T-helper 1 cell treated with Interleukin-12 subunit alpha and Interleukin-12 subunit beta and Interleukin-4 antibody, amounts not matched to agents 30 μg/mL and 1 μg/mL, for 36 hours (primary cell): ENCODE measurements around the gene WDR64.
"Not testable (repeated sequence)": the region's sequence is repeated elsewhere in the genome, so short reads cannot be mapped to it uniquely, and the experiment has no call there.

Experiments used
- H3K27ac Mint-ChIP-seq: one replicate; pipeline ENCODE4 v1.8.0; 2021; ENCODE audit warnings: mild to moderate bottlenecking, mixed read lengths
- H3K27me3 Mint-ChIP-seq: one replicate; pipeline ENCODE4 v1.8.0; 2021; ENCODE audit warnings: low read depth, mixed read lengths
- H3K36me3 Mint-ChIP-seq: one replicate; pipeline ENCODE4 v1.8.0; 2021; ENCODE audit warnings: low read depth, mixed read lengths
- H3K4me1 Mint-ChIP-seq: one replicate; pipeline ENCODE4 v1.8.0; 2021; ENCODE audit warnings: low read depth, mixed read lengths
- H3K4me3 Mint-ChIP-seq: one replicate; pipeline ENCODE4 v1.8.0; 2021; ENCODE audit warnings: mild to moderate bottlenecking, moderate library complexity, mixed read lengths
- H3K9me3 Mint-ChIP-seq: one replicate; pipeline ENCODE4 v1.8.0; 2021; ENCODE audit warnings: mixed read lengths

WDR64 gene

DNA sequence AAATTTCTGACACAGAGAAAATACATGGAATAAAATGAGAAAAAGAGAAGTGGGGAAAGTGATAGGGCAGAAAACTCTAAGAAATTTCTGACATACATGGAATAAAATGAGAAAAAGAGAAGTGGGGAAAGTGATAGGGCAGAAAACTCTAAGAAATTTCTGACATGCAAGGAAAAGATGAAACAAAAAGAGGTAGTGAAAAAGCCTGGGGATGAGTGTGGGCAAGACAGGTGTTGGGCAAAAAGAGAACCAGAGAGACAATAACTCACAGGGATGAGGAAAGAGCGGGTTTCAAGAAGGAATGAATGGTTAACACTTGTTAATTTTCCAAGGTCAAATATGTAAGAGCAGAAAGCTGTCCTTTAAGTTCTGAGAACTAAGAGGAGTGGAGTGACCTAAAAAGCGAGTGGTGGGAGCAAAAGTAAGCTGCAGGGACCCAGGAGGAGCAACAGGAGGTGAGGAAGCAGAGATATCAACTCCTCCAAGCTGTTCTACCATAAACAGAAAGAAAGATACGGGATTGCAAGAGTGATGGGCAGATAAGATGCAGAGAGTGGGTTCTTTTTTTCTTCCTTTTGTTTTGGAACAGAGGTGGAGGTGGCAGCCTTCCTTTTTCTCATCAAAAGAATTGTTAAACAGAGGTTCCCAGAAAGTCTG lies 166.0 kb downstream of the WDR64 start:
- Mint-ChIP-seq H3K9me3 (no peaks in the 10 kb centered on the region), H3K4me3 (no peak overlapping the region), H3K27me3 (peaks cover 13% of the 10 kb centered on the region), H3K4me1 (no peaks in the 10 kb centered on the region), H3K27ac (no peak overlapping the region), H3K36me3 (no peaks in the 10 kb centered on the region)

DNA sequence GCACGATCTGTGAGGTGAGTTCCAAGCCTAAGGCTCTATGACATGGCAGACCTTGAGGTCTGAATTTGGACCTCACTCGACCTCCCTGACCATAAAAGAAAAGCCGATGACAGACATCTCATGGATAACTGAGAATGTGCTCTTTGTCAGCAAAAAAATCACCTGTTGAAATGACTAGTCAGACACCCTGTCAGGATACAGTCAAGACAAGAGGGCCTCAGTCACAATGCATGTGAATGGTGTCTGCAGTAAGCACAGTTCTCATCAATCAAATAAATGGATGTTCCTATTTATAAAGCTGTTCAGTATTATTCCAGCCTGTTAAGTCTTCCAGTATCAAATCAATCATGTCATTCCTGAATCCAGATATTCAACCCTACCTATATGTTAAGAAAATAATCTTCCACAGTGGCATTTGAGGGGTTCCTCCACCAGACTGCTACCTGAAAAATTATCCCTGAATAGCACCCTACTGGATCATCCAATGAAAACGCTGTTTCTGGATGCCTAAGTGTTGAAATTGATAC lies 167.3 kb downstream of the WDR64 start:
- no peaks in the 10 kb centered on the region for H3K36me3 Mint-ChIP-seq

DNA sequence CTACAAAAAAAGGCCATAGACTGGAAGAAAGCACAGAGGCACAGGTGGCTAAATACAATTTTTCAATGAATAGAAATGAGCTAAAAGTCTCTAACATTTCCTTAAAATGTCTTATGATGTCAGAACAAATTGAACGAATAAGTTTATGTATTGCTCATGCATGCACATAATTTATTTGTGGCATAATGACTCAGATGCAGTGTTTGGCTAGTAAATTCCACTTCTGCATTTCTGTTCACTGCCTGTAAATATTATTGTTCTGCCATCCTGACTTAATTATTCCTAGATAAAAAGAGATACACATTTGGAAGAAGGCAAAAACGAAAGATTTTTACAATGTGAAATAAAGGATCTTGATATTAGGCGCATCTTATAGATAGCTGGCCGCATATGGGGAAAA lies 169.3 kb downstream of the WDR64 start:
- Mint-ChIP-seq H3K36me3 (no peaks in the 10 kb centered on the region), H3K4me3 (no peak overlapping the region), H3K4me1 (no peaks in the 10 kb centered on the region), H3K27ac (no peak overlapping the region), H3K27me3 (peaks cover 10% of the 10 kb centered on the region), H3K9me3 (no peaks in the 10 kb centered on the region)

More for the DNA sequence above, 167.3 kb downstream of the WDR64 start:
- no peak overlapping the region for H3K27ac Mint-ChIP-seq
- no peaks in the 10 kb centered on the region for H3K4me1 Mint-ChIP-seq
- H3K9me3 Mint-ChIP-seq, result no peaks in the 10 kb centered on the region
- peaks cover 13% of the 10 kb centered on the region for H3K27me3 Mint-ChIP-seq
- no peak overlapping the region for H3K4me3 Mint-ChIP-seq

DNA sequence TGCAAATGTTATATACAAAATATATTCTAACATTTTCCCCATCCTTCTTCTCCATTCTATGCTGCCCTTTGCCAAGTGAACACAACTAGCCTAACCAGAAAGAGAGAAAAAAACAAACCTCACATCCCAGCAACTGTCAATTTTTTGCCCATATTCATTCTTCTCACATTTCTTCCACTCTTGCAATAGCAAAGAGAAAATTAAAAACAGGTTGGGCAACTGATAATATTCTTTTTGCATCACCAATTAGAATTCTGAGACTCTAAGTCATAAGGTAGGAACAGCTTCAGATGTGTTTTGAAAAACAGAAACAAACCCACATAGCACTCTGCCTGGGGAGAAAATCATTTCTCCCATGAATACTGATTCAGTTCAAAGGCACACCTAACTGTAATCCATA lies 170.8 kb downstream of the WDR64 start:
- Mint-ChIP-seq H3K9me3 (no peaks in the 10 kb centered on the region), H3K36me3 (no peaks in the 10 kb centered on the region), H3K4me1 (no peaks in the 10 kb centered on the region), H3K27ac (no peak overlapping the region), H3K4me3 (no peak overlapping the region), H3K27me3 (no peaks in the 10 kb centered on the region)

DNA sequence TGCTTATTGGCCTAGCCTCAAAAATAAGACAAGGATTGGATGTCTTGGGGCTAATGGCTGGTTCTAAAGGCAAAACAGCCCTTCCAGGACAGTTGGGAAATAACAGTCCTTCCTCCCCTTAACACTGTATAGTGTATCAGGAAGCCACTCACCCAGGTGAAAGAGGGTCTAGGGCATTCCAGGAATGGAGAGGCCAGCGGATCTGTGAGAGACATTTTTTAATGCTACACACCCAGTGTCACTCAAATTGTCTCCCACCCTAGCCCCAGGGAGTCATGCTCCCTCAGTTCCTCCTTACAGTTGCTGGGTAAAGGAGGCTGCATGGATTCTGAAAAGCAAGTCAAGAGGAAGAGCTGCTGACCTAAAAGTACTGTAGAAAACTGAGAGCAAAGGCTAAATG lies 171.8 kb downstream of the WDR64 start:
- no peaks in the 10 kb centered on the region for H3K4me1 Mint-ChIP-seq
- no peak overlapping the region for H3K27ac Mint-ChIP-seq
- H3K9me3 Mint-ChIP-seq, result no peaks in the 10 kb centered on the region
- H3K27me3 Mint-ChIP-seq, result no peaks in the 10 kb centered on the region
- no peaks in the 10 kb centered on the region for H3K36me3 Mint-ChIP-seq
- H3K4me3 Mint-ChIP-seq, result no peak overlapping the region

DNA sequence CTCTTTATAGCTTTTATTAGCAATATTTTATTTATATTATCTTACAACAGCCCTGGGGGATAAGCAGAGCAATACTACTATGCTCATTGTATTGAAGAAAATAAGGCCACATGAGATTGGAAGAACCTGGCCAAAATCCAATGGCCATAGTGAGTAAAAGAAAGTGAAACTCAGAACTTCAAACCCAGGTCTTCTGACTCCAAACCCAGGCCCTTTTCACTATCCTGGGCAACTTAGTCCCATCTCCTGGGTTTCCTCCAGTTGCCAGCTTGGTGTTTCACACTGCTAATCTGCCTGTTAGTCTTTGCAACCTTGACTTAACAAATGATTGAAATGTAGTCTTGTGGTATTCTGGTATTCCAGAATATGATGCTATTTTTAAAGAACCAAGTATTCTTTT lies 173.5 kb downstream of the WDR64 start:
- Mint-ChIP-seq H3K27ac (no peak overlapping the region), H3K27me3 (no peaks in the 10 kb centered on the region), H3K4me3 (no peak overlapping the region), H3K4me1 (no peaks in the 10 kb centered on the region), H3K36me3 (no peaks in the 10 kb centered on the region), H3K9me3 (no peaks in the 10 kb centered on the region)

DNA sequence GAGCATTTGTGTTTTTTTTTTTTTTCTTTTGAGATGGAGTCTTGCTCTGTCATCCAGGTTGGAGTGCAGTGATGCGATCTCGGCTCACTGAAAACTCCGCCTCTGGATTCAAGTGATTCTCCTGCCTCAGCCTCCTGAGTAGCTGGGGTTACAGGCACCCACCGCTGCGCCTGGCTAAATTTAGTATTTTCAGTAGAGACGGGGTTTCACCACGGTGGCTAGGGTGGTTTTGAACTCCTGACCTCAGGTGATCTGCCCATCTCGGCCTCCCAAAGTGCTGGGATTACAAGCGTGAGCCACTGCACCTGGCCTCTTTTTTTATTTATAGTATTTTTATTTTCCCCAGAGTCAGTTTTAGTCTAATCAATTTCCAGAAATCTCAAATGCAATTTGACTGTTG lies 174.5 kb downstream of the WDR64 start:
- H3K27ac Mint-ChIP-seq, H3K4me1 Mint-ChIP-seq, H3K36me3 Mint-ChIP-seq, H3K4me3 Mint-ChIP-seq, H3K27me3 Mint-ChIP-seq, H3K9me3 Mint-ChIP-seq: not testable (repeated sequence)

DNA sequence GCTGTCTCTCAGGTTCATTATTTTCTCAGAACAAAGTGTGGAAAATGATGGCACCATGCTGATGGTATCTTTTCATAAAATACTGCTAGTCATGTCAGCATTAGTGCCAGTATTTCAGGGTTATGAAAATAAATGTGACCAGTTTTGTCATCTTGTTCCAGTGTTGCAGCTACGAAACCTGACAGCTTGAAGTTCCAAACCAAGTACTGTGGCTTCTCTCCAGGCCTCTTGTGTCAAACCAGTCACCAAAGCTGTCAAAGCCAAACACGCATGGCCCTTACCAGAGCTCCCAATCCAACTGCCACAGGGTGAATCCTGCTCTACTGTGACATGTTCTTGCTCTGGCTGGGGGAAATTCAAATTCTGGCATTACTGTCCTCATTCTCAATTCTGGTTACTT lies 175.2 kb downstream of the WDR64 start:
- no peak overlapping the region for H3K27ac Mint-ChIP-seq

DNA sequence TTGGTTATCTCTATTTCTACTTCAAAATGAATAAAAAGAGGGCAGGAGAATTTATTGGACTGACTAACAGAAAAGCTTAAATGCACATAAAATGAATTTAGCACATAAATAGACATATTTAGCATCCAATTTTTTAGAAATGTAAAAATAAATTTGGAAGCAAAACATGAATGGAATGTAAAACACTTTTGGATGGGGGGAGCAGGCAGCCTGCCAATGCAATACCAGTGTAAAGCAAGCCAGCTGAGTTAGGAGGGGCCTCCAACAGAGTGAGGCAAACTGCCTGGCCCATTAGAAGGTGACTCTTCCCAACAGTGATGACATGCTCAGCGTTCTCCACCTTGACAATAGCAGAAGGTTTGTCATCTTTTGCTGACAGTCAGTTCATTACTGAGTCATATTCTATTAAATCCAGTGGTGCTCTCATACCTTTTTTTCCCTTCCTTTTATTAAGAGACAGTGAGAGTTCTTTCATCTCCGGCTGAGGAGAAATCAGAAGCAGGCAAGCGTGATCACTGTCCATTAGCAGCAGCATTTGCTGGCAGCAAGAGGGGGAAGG lies 176.5 kb downstream of the WDR64 start:
- H3K27ac Mint-ChIP-seq, result no peak overlapping the region
- no peaks in the 10 kb centered on the region for H3K4me1 Mint-ChIP-seq
- no peaks in the 10 kb centered on the region for H3K9me3 Mint-ChIP-seq

More for the DNA sequence above, 175.2 kb downstream of the WDR64 start:
- H3K4me1 Mint-ChIP-seq, result no peaks in the 10 kb centered on the region
- no peak overlapping the region for H3K4me3 Mint-ChIP-seq
- H3K27me3 Mint-ChIP-seq, result peaks cover 5% of the 10 kb centered on the region
- no peaks in the 10 kb centered on the region for H3K9me3 Mint-ChIP-seq
- H3K36me3 Mint-ChIP-seq, result no peaks in the 10 kb centered on the region

DNA sequence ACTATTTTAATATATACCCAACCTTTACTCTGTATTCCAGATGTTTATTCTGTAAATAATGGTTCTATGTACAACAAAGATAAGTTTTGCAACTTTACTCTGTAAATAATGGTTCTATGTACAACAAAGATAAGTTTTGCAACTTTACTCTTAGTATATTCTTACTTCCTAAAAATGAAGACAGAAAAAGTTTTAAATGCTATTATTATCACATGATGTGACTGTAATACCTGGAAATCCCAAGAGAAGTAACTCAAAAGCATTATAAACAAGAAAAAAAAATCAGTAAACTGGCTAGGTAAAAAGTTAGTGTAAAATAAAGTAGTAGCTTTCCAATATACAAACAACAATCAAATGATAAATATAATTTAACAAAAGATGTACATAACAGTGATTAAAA lies 177.4 kb downstream of the WDR64 start:
- peaks cover 10% of the 10 kb centered on the region for H3K27me3 Mint-ChIP-seq
- no peaks in the 10 kb centered on the region for H3K4me1 Mint-ChIP-seq
- H3K9me3 Mint-ChIP-seq, result no peaks in the 10 kb centered on the region

More for the DNA sequence above, 176.5 kb downstream of the WDR64 start:
- no peaks in the 10 kb centered on the region for H3K36me3 Mint-ChIP-seq
- H3K27me3 Mint-ChIP-seq, result peaks cover 10% of the 10 kb centered on the region
- H3K4me3 Mint-ChIP-seq, result no peak overlapping the region

DNA sequence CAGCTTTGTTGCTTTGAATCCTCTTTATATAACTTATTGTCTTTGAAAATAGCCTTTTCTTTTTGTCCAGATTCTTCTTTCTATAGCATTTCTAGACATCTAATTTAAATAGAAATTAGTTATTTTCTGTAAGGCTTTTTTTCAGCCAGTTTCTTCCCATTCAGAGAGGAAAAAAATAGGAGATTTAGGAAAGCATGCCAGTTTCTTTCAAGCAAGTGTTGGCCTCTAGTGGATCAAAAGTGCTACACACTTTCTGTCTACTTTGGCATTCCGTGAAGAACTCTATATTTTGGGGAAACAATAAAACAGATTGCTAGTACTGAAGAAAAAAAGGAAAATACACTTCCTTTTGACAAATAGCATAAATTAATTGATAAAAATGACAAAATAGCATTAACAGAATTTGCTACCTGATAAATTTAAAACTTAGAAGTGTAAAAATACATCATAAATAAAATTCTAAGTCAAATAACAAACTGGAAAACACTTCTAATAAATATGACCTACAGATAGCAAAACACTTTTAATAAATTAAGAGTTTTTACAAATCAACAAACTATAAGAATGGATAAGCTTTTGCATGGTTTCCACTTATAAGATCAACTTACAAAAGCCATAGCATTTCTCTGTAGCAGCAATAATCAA lies 182.8 kb downstream of the WDR64 start:
- H3K27ac Mint-ChIP-seq, result no peak overlapping the region
- no peaks in the 10 kb centered on the region for H3K36me3 Mint-ChIP-seq
- no peak overlapping the region for H3K4me3 Mint-ChIP-seq
- no peaks in the 10 kb centered on the region for H3K9me3 Mint-ChIP-seq
- H3K4me1 Mint-ChIP-seq, result peaks cover 7% of the 10 kb centered on the region
- H3K27me3 Mint-ChIP-seq, result peaks cover 18% of the 10 kb centered on the region

More for the DNA sequence above, 177.4 kb downstream of the WDR64 start:
- H3K4me3 Mint-ChIP-seq, result no peak overlapping the region
- no peaks in the 10 kb centered on the region for H3K36me3 Mint-ChIP-seq
- H3K27ac Mint-ChIP-seq, result no peak overlapping the region

DNA sequence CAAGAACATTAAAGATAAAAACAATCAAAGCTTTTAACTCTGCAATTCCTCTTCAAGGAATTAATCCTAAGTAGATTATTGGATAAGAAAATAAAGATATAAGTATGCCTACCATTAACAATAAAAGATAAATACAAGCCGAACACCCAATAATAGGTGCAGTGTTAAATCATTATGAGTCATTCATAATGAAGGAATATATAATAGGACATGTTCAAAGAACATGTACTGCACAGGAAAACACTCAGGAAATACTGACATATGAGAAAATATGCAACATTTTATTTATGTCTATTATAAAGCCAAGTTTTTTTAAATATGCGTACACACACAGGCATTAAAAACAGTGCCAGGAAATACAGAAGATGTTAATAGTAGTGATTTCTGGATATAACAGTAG lies 184.9 kb downstream of the WDR64 start:
- Mint-ChIP-seq H3K4me3 (no peak overlapping the region), H3K36me3 (no peaks in the 10 kb centered on the region), H3K27me3 (peaks cover 15% of the 10 kb centered on the region), H3K9me3 (no peaks in the 10 kb centered on the region), H3K27ac (no peak overlapping the region), H3K4me1 (peaks cover 11% of the 10 kb centered on the region)

DNA sequence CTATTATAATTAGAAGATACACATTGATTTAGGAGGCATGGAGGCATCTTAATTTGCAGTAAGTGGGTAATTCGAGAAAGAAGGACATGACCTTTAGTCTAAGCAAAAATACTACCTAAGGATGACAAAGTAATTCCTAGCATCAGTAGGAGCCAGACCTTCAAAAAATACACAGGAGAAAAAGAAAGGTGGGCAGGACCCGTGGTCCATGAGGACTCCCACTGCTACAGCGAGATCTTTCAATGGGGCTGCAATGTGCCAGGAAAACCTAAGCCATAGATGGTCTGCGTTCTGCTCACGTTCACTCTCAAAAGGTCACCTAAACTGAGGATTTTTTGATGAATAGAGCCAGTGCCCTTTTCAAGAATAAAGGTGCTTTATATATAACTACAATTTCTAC lies 185.3 kb downstream of the WDR64 start:
- Mint-ChIP-seq H3K27ac (no peak overlapping the region), H3K4me1 (peaks cover 11% of the 10 kb centered on the region), H3K9me3 (no peaks in the 10 kb centered on the region), H3K4me3 (no peak overlapping the region), H3K27me3 (peaks cover 16% of the 10 kb centered on the region), H3K36me3 (no peaks in the 10 kb centered on the region)

DNA sequence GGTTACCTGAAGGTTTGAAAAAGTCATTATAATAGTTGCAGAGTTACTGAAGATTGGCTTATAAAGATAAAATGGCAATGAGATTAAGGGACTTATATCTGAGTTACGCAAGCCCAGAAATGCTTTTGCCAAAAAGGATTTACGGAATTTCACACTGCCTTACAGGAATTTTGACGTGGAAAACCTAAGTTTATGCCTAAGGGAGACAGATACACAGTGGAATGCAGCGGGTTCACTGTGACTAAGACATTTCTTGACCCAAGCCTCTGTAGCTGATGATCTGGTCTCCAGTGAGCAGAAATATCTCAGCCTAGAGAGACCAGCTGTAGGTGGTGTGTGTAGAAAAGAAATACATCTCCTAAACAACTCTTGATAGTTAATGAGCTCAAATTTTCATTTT lies 185.8 kb downstream of the WDR64 start:
- H3K27me3 Mint-ChIP-seq, result peaks cover 13% of the 10 kb centered on the region
- H3K36me3 Mint-ChIP-seq, result no peaks in the 10 kb centered on the region
- peaks cover 11% of the 10 kb centered on the region for H3K4me1 Mint-ChIP-seq
- H3K4me3 Mint-ChIP-seq, result no peak overlapping the region
- H3K27ac Mint-ChIP-seq, result no peak overlapping the region
- no peaks in the 10 kb centered on the region for H3K9me3 Mint-ChIP-seq

DNA sequence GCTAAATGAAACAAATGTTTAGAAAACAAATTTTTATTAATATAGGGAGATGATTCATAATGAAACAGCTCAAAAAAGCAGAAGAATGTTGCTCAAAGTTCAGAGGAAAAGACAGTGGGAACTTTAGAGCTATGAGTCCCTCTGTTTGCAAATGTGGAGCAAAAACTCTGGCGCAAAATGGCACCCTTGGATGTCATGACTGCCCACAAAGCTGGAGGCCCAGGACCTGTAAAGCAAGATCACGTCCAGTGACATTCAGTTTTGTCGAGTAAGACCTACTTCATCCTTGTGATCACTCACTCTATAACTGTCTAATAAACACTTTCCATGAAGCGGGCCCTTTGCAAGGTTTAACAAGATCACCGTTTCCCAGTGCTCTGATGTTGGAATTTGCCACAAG lies 186.8 kb downstream of the WDR64 start:
- Mint-ChIP-seq H3K4me1 (peaks cover 11% of the 10 kb centered on the region), H3K27me3 (peaks cover 16% of the 10 kb centered on the region), H3K9me3 (no peaks in the 10 kb centered on the region), H3K27ac (no peak overlapping the region), H3K4me3 (no peak overlapping the region), H3K36me3 (no peaks in the 10 kb centered on the region)
